BJ (cell line): Measurements from ENCODE around the gene MARK3. TPM values are rescaled to one million over a fixed set of nuclear protein-coding genes. Genes with fewer than 3 reads are reported as not detected.

Experiments used
- CTCF ChIA-PET: fragments of 350-600 bp; formaldehyde crosslinking; extraction: SDS; loops from one replicate; lab custom pipeline; 2021; ENCODE audit warnings: antibody characterized with exemption, inconsistent platforms; lab: Yijun Ruan, JAX
- POLR2A ChIA-PET: fragments of 300-600 bp; sonication (Branson Sonifier 250); formaldehyde crosslinking; extraction: SDS; loops from one replicate; lab custom pipeline; 2021; ENCODE audit warnings: antibody characterized with exemption; lab: Charles Lee
- DNase-seq: peaks from one replicate; pipeline ENCODE4 v3.0.0-alpha.2; 2011; ENCODE audit warnings: low read depth
- H3K27me3 ChIP-seq: 2 replicates; pipeline ENCODE4 v1.6.0; 2011; ENCODE audit warnings: low read length; ENCODE audit not compliant: control insufficient read depth, insufficient read depth
- H3K36me3 ChIP-seq: 2 replicates; pipeline ENCODE4 v1.5.1; 2011; ENCODE audit warnings: low read length; ENCODE audit not compliant: control insufficient read depth, insufficient read depth
- H3K4me3 ChIP-seq: 2 replicates; pipeline ENCODE4 v1.5.1; 2011; ENCODE audit warnings: low read depth, mild to moderate bottlenecking, control low read depth, low read length
- CTCF ChIP-seq: IDR thresholded peaks from 2 replicates; pipeline ENCODE4 v1.5.1; 2011; ENCODE audit warnings: low read depth, mild to moderate bottlenecking, control low read depth, inconsistent platforms, low read length, moderate library complexity; ENCODE audit not compliant: insufficient read depth
- polyA plus RNA-seq: library from polyadenylated mRNA; depleted of rRNA; stranded (reverse); fragments of >200 nt; gene quantifications from 2 replicates; pipeline ENCODE4 v1.2.3, GENCODE V29; 2011

MARK3 gene
- polyA plus RNA-seq, 1 experiment = 73.9 TPM

DNA sequence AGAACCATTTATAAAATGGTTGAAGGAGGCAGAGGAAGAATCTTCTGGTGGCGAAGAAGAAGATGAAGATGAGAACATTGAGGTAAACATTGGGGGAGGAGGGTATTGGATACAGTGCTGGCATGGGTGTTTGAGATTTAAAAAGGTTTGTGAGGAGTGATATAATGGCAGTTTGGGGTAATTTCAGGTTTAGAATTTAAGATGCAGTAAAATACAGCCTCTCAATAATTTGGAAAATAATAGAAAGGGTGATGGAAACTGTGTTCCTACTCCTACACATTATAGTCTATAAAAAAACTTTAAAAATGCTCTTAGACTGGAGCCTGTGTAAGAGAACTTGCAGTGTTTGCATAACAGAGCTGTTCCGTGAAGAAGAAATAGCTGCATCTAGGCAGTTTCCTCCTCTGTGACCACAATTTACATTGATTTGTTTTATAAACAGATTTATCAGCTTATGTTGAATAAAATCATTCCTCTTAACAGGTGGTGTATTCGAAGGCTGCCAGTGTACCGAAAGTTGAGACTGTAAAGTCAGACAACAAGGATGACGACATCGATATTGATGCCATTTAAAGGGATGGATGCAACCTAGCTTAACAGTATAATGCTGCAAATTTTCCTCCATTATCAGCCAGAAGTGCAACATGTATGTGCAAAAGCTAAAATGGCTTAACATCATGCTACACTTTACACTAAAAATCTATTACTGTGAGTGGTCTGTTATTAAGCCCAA is 44.6 kb upstream of the MARK3 start:
- POLR2A ChIA-PET = no interaction called here
- DNase-seq = no peak
- Histone ChIP-seq H3K4me3 (no peak overlapping the region), H3K36me3 (peaks cover 45% of the 10 kb centered on the region), H3K27me3 (no peaks in the 10 kb centered on the region)
- no peak for TF ChIP-seq CTCF
- CTCF ChIA-PET = interaction anchor here (5.9 kb wide), 1 partner anchor 50 kb away, joined by 39 read pairs; no protein-coding TSS in a partner anchor

- ChIA-PET CTCF (interaction anchor here (5.9 kb wide), 1 partner anchor 49 kb away, joined by 39 read pairs; no protein-coding TSS in a partner anchor), POLR2A (no interaction called here)
- DNase-seq = no peak
- TF ChIP-seq CTCF = no peak
- Histone ChIP-seq H3K4me3 (no peak overlapping the region), H3K27me3 (no peaks in the 10 kb centered on the region), H3K36me3 (peaks cover 38% of the 10 kb centered on the region)
Measured at GRCh38 chr14:103341250-103342129, 43.7 kb upstream of the MARK3 start.

DNA sequence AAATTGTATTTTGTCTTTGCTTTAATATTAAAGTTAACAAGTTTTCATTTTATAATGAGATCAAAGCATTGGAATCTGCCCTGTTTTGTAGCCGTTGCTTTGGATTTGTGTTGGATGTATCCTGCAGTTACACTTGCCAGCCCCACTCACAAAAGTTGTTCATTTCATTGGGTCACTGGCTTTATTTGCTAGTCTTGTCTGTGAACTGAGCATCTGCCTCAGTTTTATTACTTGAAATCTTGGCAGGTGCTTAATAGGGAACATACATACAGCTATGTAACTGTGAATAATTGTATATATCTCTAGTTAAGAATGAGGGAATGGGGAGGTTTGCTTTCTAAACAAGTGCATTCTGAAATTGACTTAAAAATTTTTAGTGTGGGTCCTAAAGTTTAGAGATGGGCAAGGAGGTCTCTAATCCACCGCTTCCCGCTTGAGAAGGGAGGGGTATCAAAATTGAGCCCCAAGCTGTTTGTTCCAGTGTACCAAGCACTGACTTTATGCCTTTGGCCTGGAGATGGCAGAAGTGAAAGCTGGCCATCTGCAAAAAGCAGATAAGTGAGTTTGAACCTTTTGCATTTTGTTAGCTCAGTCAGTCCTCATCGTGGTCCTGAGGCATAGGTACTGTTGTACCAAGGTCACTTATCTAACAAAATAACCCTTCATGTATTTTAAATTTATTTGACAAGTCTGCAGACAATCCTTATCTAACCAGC is 41.9 kb upstream of the MARK3 start:
- Histone ChIP-seq H3K27me3 (no peaks in the 10 kb centered on the region), H3K4me3 (no peak overlapping the region), H3K36me3 (peaks cover 28% of the 10 kb centered on the region)
- POLR2A ChIA-PET = no interaction called here
- CTCF ChIA-PET = interaction anchor here (0.7 to 5.9 kb wide), 4 partner anchors 9 to 48 kb away, joined by 3 to 39 read pairs (median 3); partner anchors contain the start of gene EIF5
- TF ChIP-seq CTCF = no peak
- no peak for DNase-seq

DNA sequence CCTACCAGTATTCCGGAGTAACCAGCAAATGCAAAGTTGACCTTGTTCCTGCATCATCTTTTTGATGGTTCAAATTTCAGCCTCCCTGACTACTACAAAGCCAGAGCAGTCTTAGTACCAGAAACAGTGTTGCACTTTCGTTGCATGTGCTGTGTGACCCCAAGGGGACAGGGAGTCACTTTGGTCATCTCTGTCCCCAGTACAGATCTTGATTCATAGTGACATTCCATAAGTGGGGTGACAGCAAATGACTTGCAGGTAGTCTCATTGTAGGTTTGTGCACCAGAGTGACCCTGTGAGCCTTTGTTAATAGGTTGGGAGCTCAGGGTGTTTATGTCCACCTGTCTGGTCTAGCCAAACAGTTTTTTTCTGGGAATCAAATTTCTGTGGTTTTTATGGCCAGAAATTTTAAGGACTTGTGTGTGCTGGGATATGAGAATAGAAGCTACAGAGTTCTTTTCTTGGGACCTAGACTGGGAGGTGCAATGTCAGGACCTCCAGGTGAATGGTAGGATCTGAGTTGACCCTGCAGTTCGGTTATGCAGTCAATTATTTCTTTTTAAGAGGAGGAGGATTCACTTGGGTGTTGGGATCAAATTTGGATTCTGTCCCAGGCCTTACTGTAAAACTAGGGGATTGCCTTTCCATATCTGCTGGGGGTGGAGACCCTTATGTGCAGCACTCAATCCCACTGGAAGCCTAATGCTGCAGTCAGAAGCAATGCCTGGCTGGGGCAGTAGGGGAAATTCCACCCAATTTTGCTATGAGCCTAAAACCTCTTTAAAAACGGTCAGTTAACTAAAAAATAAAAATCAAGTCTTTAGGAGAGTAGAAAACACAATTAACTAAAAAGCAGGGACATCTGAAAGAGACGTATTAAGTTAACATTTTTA is 41.1 kb upstream of the MARK3 start:
- ChIA-PET CTCF (interaction anchor here (0.7 to 5.9 kb wide), 4 partner anchors 10 to 47 kb away, joined by 3 to 39 read pairs (median 3); partner anchors contain the start of gene EIF5), POLR2A (no interaction called here)
- no peaks in the 10 kb centered on the region for H3K27me3 ChIP-seq
- peaks cover 22% of the 10 kb centered on the region for H3K36me3 ChIP-seq
- TF ChIP-seq CTCF = no peak
- no peak overlapping the region for H3K4me3 ChIP-seq
- no peak for DNase-seq
